ENCODE data around the gene MFF. TPM values are rescaled to one million over a fixed set of nuclear protein-coding genes. Genes with fewer than 3 reads are reported as not detected.

MFF gene
- total and polyA plus RNA-seq, 2 of the 8 experiments (the other 6 are each of a cell fraction or from before 2014, with no cell fraction given) = 36.2 to 86.8 TPM

- no peak overlapping the region for H3K4ac ChIP-seq (replicated peaks; ENCODE audit: insufficient read length, low read depth, low read length)
- no peak overlapping the region for H4K91ac ChIP-seq (replicated peaks; ENCODE audit: insufficient read length, low read length)
Observed at GRCh38 chr2:227401550-227401949, 76.5 kb downstream of the MFF start.

More at GRCh38 chr2:227401550-227401949, 76.5 kb downstream of the MFF start:
- Histone ChIP-seq H2BK5ac (ENCODE audit: low read depth, low read length) (no peak overlapping the region), H2BK15ac (ENCODE audit: low read length) (no peak overlapping the region), H3K56ac (replicated peaks; ENCODE audit: insufficient read length, low read depth, low read length) (no peak overlapping the region), H3K27me3 (replicated peaks in 1 of 4; ENCODE audit: control insufficient read depth in 3 of 4, extremely low read depth in 1 of 4, insufficient read depth in 3 of 4, low read length in 3 of 4) (no peaks in the 10 kb centered on the region), H3K23ac (ENCODE audit: insufficient read length) (no peak overlapping the region), H3K4me3 (ENCODE audit: extremely low read depth in 1 of 4, insufficient read depth in 2 of 4, low read depth in 3 of 4, low read length in 4 of 4) (no peak overlapping the region), H2AFZ (ENCODE audit: low read length) (no peak overlapping the region), H4K8ac (ENCODE audit: extremely low read depth, insufficient read depth, low read length) (no peak overlapping the region), H3K4me2 (ENCODE audit: insufficient read depth in 1 of 2, low read depth in 2 of 2, low read length in 2 of 2) (no peak overlapping the region), H2AK5ac (ENCODE audit: low read depth, low read length) (no peak overlapping the region), H2BK12ac (ENCODE audit: low read depth, low read length) (no peak overlapping the region; the same call in 1 of the 2 replicates), H3K9ac (replicated peaks in 1 of 4; ENCODE audit: extremely low read depth in 1 of 4, low read depth in 3 of 4, low read length in 3 of 4) (no peak overlapping the region), H3K14ac (ENCODE audit: insufficient read length) (no peak overlapping the region), H3K27ac (ENCODE audit: low read depth, low read length) (no peak overlapping the region), H2BK120ac (replicated peaks; ENCODE audit: low read depth, low read length) (no peak overlapping the region), H2BK20ac (ENCODE audit: low read length) (no peak overlapping the region), H3K18ac (ENCODE audit: extremely low read depth, low read length) (no peak overlapping the region), H3K79me1 (ENCODE audit: low read depth, low read length) (no peaks in the 10 kb centered on the region), H3K4me1 (replicated peaks in 1 of 4; ENCODE audit: control insufficient read depth in 3 of 4, insufficient read depth in 4 of 4, low read length in 3 of 4) (no peaks in the 10 kb centered on the region), H3K79me2 (ENCODE audit: control insufficient read depth in 1 of 2, insufficient read depth in 2 of 2, low read length in 2 of 2) (no peaks in the 10 kb centered on the region), H4K5ac (ENCODE audit: insufficient read length, low read depth, low read length) (no peak overlapping the region), H3K36me3 (ENCODE audit: control insufficient read depth in 2 of 4, insufficient read depth in 4 of 4, low read length in 3 of 4) (no peaks in the 10 kb centered on the region), H4K20me1 (replicated peaks in 1 of 2; ENCODE audit: control insufficient read depth in 1 of 2, insufficient read depth in 2 of 2, low read length in 2 of 2) (no peaks in the 10 kb centered on the region), H3K9me3 (ENCODE audit: insufficient read depth in 2 of 2, low read depth in 1 of 2, low read length in 1 of 2) (no peaks in the 10 kb centered on the region), H3K23me2 (ENCODE audit: low read depth, low read length) (no peaks in the 10 kb centered on the region)
- DNase-seq (ENCODE audit: low read depth in 1 of 2, low spot score in 2 of 2) (no peak), FAIRE-seq (no peak)
- TF ChIP-seq EGR1 (IDR thresholded peaks at IDR 0.05; ENCODE audit: borderline replicate concordance, low read depth, low read length) (no peak), CHD1 (IDR thresholded peaks at IDR 0.05; ENCODE audit: low read depth, low read length) (no peak), NANOG (IDR thresholded peaks at IDR 0.05; ENCODE audit: insufficient read depth, low read depth, low read length, poor library complexity, severe bottlenecking) (no peak), CBX5 (IDR thresholded peaks at IDR 0.05; ENCODE audit: low read depth, low read length) (no peak), KDM5A (IDR thresholded peaks at IDR 0.05; ENCODE audit: low read length) (no peak)
- 36% methylated on average over 2 of the region's 2 CpGs; no CpG with 5 or more reads in 1 of the 2 experiments for WGBS, 2 experiments (ENCODE audit: extremely low coverage in 1 of 2, insufficient coverage in 1 of 2, insufficient read length in 1 of 2, insufficient replicate concordance in 2 of 2, low coverage in 1 of 2, low lambda C conversion rate in 2 of 2, missing lambda C conversion rate in 1 of 2)
- ChIA-PET POLR2A (ENCODE audit: partially characterized antibody) (interaction anchor here (0.6 kb wide), 1 partner anchor 148 kb away, joined by 5 read pairs; no protein-coding TSS in a partner anchor), CTCF (ENCODE audit: partially characterized antibody) (interaction anchor here (0.7 to 1.6 kb wide), 4 partner anchors 9 to 364 kb away, joined by 3 to 7 read pairs (median 4); no protein-coding TSS in a partner anchor)

All from H1 (cell line).